Testis (tissue), 2 donors: ENCODE measurements around the gene IRF3.
A peak's percentile ranks its signal among the peaks of the same experiment; 100 is the strongest.

Experiments used
- CTCF ChIP-seq, 3 experiments: fragments of 450-650 bp in 2 of 3; fragments of 200-600 bp in 1 of 3; sonication (generic) in 1 of 3; IDR thresholded peaks; one replicate each; pipeline ENCODE4 v1.5.1; 2016 to 2019; ENCODE audit warnings: antibody characterized with exemption in 3 of 3, mild to moderate bottlenecking in 2 of 3, moderate library complexity in 1 of 3
- POLR2A ChIP-seq: fragments of 450-650 bp; IDR thresholded peaks from one replicate; pipeline ENCODE4 v1.6.1; 2017; ENCODE audit warnings: antibody characterized with exemption, mild to moderate bottlenecking, moderate library complexity

GRCh38 chr19:49641688-49642491, 23.8 kb downstream of the IRF3 start, which contains the start of gene SCAF1:
- no peak for TF ChIP-seq CTCF (IDR thresholded peaks at IDR 0.05)
- peak; percentile 77 for TF ChIP-seq POLR2A
